BJ (cell line): ENCODE measurements around the gene ADPRH. TPM values are rescaled to one million over a fixed set of nuclear protein-coding genes. Genes with fewer than 3 reads are reported as not detected.

Source experiments
- CTCF ChIA-PET: fragments of 350-600 bp; formaldehyde crosslinking; extraction: SDS; loops from one replicate; lab custom pipeline; 2021; ENCODE audit warnings: antibody characterized with exemption, inconsistent platforms; lab: Yijun Ruan, JAX
- POLR2A ChIA-PET: fragments of 300-600 bp; sonication (Branson Sonifier 250); formaldehyde crosslinking; extraction: SDS; loops from one replicate; lab custom pipeline; 2021; ENCODE audit warnings: antibody characterized with exemption; lab: Charles Lee
- DNase-seq: peaks from one replicate; pipeline ENCODE4 v3.0.0-alpha.2; 2011; ENCODE audit warnings: low read depth
- H3K27me3 ChIP-seq: 2 replicates; pipeline ENCODE4 v1.6.0; 2011; ENCODE audit warnings: low read length; ENCODE audit not compliant: control insufficient read depth, insufficient read depth
- H3K36me3 ChIP-seq: 2 replicates; pipeline ENCODE4 v1.5.1; 2011; ENCODE audit warnings: low read length; ENCODE audit not compliant: control insufficient read depth, insufficient read depth
- H3K4me3 ChIP-seq: 2 replicates; pipeline ENCODE4 v1.5.1; 2011; ENCODE audit warnings: low read depth, mild to moderate bottlenecking, control low read depth, low read length
- polyA plus RNA-seq: library from polyadenylated mRNA; depleted of rRNA; stranded (reverse); fragments of >200 nt; gene quantifications from 2 replicates; pipeline ENCODE4 v1.2.3, GENCODE V29; 2011; rRNA removed
- TF ChIP-seq, protein P1 (sequence below): IDR thresholded peaks from 2 replicates; pipeline ENCODE4 v1.5.1; 2011; ENCODE audit warnings: low read depth, mild to moderate bottlenecking, control low read depth, inconsistent platforms, low read length, moderate library complexity; ENCODE audit not compliant: insufficient read depth

ADPRH gene
- polyA plus RNA-seq, 1 experiment = 1.6 TPM

DNA sequence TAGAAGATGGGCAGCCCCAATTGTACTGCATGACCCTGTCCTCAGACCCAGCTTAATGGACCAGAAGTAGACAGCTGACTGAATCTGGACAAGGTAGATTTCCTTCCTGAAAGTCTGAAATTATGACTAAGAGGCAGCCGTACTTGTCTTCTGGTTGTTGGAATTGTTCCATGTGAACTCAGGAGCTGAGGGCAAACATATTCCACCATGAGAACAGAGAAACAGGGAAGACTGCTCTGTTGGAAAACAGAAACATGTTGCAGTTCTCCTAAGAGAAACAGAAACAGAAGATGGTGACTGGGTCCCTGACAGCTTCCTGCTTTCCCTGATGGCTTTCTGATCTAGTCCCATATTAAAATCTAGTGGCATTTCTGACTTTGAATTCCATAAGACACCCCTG lies 57.0 kb downstream of the ADPRH start:
- TF ChIP-seq, protein P1, sequence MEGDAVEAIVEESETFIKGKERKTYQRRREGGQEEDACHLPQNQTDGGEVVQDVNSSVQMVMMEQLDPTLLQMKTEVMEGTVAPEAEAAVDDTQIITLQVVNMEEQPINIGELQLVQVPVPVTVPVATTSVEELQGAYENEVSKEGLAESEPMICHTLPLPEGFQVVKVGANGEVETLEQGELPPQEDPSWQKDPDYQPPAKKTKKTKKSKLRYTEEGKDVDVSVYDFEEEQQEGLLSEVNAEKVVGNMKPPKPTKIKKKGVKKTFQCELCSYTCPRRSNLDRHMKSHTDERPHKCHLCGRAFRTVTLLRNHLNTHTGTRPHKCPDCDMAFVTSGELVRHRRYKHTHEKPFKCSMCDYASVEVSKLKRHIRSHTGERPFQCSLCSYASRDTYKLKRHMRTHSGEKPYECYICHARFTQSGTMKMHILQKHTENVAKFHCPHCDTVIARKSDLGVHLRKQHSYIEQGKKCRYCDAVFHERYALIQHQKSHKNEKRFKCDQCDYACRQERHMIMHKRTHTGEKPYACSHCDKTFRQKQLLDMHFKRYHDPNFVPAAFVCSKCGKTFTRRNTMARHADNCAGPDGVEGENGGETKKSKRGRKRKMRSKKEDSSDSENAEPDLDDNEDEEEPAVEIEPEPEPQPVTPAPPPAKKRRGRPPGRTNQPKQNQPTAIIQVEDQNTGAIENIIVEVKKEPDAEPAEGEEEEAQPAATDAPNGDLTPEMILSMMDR = no peak
- no peaks in the 10 kb centered on the region for H3K27me3 ChIP-seq
- no peak overlapping the region for H3K4me3 ChIP-seq
- ChIA-PET POLR2A (no interaction called here), CTCF (interaction anchor here (0.6 to 1.7 kb wide), 3 partner anchors 9 to 55 kb away, joined by 3 to 5 read pairs (median 4); no protein-coding TSS in a partner anchor)
- no peak for DNase-seq
- H3K36me3 ChIP-seq = no peaks in the 10 kb centered on the region

DNA sequence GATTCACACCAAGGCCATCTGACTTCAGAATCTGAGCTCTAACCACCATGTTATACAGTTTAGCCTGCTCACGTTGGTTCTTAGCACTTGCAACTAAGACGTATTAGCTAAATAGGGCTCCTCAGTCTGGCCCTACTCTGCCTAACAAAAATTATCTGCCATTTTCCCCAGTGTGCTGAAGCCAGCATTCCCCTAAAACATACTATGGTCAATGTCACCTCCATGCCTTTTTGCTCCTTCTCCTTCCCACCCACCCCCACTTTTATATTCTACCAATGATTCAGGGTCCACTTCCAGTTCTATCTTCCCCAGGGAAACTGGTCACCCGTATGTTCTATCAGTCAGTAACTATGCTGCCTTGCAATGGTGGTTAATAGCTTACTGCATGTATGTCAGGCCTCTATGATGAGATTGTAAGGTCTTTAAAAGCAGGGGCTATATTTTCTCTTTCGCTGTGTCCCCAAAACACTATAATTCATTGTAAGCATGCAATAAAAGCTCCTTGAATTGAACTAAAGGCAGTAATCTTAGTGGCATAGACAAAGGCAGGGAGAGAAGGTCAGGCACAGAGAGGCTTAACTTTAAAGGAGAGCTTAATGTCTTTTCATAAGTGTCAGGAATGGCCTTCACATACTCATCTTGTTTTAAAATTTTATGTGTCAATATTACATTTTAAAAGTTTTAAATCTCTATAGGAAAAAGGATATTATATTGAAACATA lies 57.8 kb downstream of the ADPRH start:
- no peak for DNase-seq
- H3K27me3 ChIP-seq = no peaks in the 10 kb centered on the region
- TF ChIP-seq, protein P1 = no peak
- POLR2A ChIA-PET = interaction anchor here (0.6 kb wide), 1 partner anchor 507 kb away, joined by 4 read pairs; no protein-coding TSS in a partner anchor
- no peaks in the 10 kb centered on the region for H3K36me3 ChIP-seq
- CTCF ChIA-PET = interaction anchor here (0.6 to 1.7 kb wide), 3 partner anchors 10 to 54 kb away, joined by 3 to 5 read pairs (median 4); no protein-coding TSS in a partner anchor
- H3K4me3 ChIP-seq = no peak overlapping the region

DNA sequence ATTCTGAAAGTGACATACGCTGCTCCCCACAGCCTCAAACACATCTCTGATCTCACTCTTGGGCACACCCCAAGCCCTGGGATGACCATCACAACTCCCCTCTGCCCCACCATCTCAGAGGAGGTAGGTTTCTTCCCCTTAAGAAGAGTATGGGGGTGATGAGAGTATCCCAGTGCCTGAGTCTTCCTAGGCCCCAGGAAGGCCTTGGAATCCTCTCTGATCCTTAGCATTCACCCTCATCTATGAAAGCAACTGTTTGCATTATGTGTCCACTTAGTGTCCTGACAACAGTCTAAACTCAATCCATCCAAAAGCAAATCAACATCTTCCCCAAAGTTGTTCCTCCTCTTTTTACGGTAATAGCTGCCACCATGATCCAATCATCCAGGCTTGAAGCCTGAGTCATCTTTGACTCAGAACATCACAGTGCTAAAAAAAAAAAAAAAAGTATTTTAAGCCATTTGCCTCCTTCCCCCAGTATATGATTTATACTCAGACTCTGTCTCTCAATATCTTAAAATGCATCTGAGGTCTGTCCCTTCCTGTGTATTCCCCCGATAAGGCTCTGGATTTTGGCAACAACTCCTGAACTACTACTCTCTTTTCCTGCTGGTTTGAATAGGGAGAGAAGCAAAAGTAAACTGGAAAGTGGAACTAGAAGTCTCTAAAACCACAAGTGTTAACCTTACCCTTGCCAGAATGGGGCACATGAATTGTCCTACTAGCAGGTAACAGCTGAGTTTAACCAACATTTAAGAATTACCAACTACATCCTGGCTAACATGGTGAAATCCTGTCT lies 58.6 kb downstream of the ADPRH start:
- DNase-seq = peak; percentile 87
- Histone ChIP-seq H3K36me3 (no peaks in the 10 kb centered on the region), H3K27me3 (no peaks in the 10 kb centered on the region), H3K4me3 (no peak overlapping the region)
- ChIA-PET CTCF (no interaction called here), POLR2A (interaction anchor here (0.6 kb wide), 1 partner anchor 506 kb away, joined by 4 read pairs; no protein-coding TSS in a partner anchor)
- TF ChIP-seq, protein P1 = no peak

Other genes with a start within 250 kb of the ADPRH start
- gene TMEM39A, start 115.9 kb upstream of the ADPRH start, polyA plus RNA-seq = 34.4 and 35.1 TPM in 2 replicates
- 9.3 and 17.1 TPM in 2 replicates for gene POGLUT1, start 110.5 kb upstream of the ADPRH start, polyA plus RNA-seq
- gene TIMMDC1, start 80.9 kb upstream of the ADPRH start, polyA plus RNA-seq = 52.0 and 69.9 TPM in 2 replicates
- gene CD80, start 19.9 kb upstream of the ADPRH start, polyA plus RNA-seq = not detected in 2 replicates
- gene PLA1A, start 18.4 kb downstream of the ADPRH start, polyA plus RNA-seq = not detected in 2 replicates
- gene POPDC2, start 81.1 kb downstream of the ADPRH start, polyA plus RNA-seq = 1.9 and 2.3 TPM in 2 replicates
- gene COX17, start 97.9 kb downstream of the ADPRH start, polyA plus RNA-seq = 42.0 and 48.1 TPM in 2 replicates
- gene CFAP91, start 123.5 kb downstream of the ADPRH start, polyA plus RNA-seq = 0.16 TPM in 1 of 2 replicates, not detected in the other
- not detected in 2 replicates for gene NR1I2, start 202.6 kb downstream of the ADPRH start, polyA plus RNA-seq